Endothelial cell of umbilical vein (primary cell): ENCODE results near the gene PRKCB. TPM values are rescaled to one million over a fixed set of nuclear protein-coding genes. Genes with fewer than 3 reads are reported as not detected.

Source experiments
- BruUV-seq: library from RNA; stranded (reverse); fragments of 400-500 nt; replicated peaks from 2 replicates; lab custom pipeline; 2021; lab: Mats Ljungman, UMichigan
- CTCF ChIA-PET: fragments of 300-600, 350-600 bp; sonication (Branson Sonifier 250); formaldehyde crosslinking; loops from one replicate; lab custom pipeline; 2021; ENCODE audit warnings: antibody characterized with exemption, inconsistent platforms; lab: Charles Lee
- POLR2A ChIA-PET: fragments of 300-600, 350-600 bp; sonication (Branson Sonifier 250); formaldehyde crosslinking; loops from one replicate; lab custom pipeline; 2021; ENCODE audit warnings: antibody characterized with exemption, inconsistent platforms; lab: Charles Lee
- DNase-seq: peaks from one replicate; pipeline ENCODE4 v3.0.0-alpha.2; 2011; ENCODE audit warnings: low read depth, low spot score
- FAIRE-seq: peaks from 2 replicates; lab custom pipeline; 2011; peaks lifted over from hg19 to GRCh38; lab: Jason Lieb, UNC
- H2AFZ ChIP-seq: 2 replicates; pipeline ENCODE4 v1.6.0; 2012; ENCODE audit warnings: low read depth, low read length, control low read depth, inconsistent platforms
- H3K27ac ChIP-seq: 2 replicates; pipeline ENCODE4 v1.5.1; 2011; ENCODE audit warnings: low read depth, mild to moderate bottlenecking, control low read depth, low read length, moderate library complexity; ENCODE audit not compliant: insufficient read depth
- H3K27me3 ChIP-seq, 2 experiments: 2 replicates each; pipeline versions ENCODE4 v1.6.0 to v1.6.1; 2011; ENCODE audit warnings: low read length in 2 of 2, mixed read lengths in 1 of 2; ENCODE audit not compliant: control insufficient read depth in 2 of 2, insufficient read depth in 2 of 2
- H3K36me3 ChIP-seq, 2 experiments: 2 replicates in 1 of 2; 3 replicates in 1 of 2; pipeline ENCODE4 v1.5.1; 2011; ENCODE audit warnings: low read length in 2 of 2, mild to moderate bottlenecking in 1 of 2, moderate library complexity in 1 of 2; ENCODE audit not compliant: control insufficient read depth in 2 of 2, insufficient read depth in 2 of 2; ENCODE audit errors: extremely low read depth in 1 of 2
- H3K4me1 ChIP-seq: 3 replicates; pipeline ENCODE4 v1.5.1; 2011; ENCODE audit warnings: mild to moderate bottlenecking, low read length; ENCODE audit not compliant: control insufficient read depth, insufficient read depth; ENCODE audit errors: extremely low read depth
- H3K4me2 ChIP-seq: 2 replicates; pipeline ENCODE4 v1.6.1; 2011; ENCODE audit warnings: low read length, control low read depth, mixed read lengths; ENCODE audit not compliant: insufficient read depth
- H3K4me3 ChIP-seq, 3 experiments: fragments of 200-600 bp in 1 of 3; sonication (generic), shearing (Covaris generic) in 1 of 3; replicated peaks in 1 of 3; 2 replicates each; pipeline ENCODE4 v1.5.1; 2011 to 2016; ENCODE audit warnings: control low read depth in 3 of 3, low read length in 3 of 3, mild to moderate bottlenecking in 2 of 3, inconsistent platforms in 1 of 3, low read depth in 1 of 3, moderate library complexity in 1 of 3; ENCODE audit not compliant: insufficient read depth in 1 of 3
- H3K79me2 ChIP-seq: 2 replicates; pipeline ENCODE4 v1.6.0; 2012; ENCODE audit warnings: low read length, inconsistent platforms; ENCODE audit not compliant: control insufficient read depth, insufficient read depth
- H3K9ac ChIP-seq: replicated peaks from 2 replicates; pipeline ENCODE3; 2011; ENCODE audit warnings: low read length, control low read depth; ENCODE audit not compliant: insufficient read depth; ENCODE audit errors: extremely low read depth
- H3K9me1 ChIP-seq: replicated peaks from 3 replicates; pipeline ENCODE4 v1.6.0; 2011; ENCODE audit warnings: mild to moderate bottlenecking, low read length; ENCODE audit not compliant: control insufficient read depth, insufficient read depth; ENCODE audit errors: extremely low read depth
- H3K9me3 ChIP-seq: replicated peaks from 2 replicates; pipeline ENCODE4 v1.5.1; 2012; ENCODE audit warnings: low read length, inconsistent platforms; ENCODE audit not compliant: control insufficient read depth, insufficient read depth
- H4K20me1 ChIP-seq: replicated peaks from 2 replicates; pipeline ENCODE3; 2011; ENCODE audit warnings: mild to moderate bottlenecking, low read length; ENCODE audit not compliant: control insufficient read depth, insufficient read depth; ENCODE audit errors: extremely low read depth
- CTCF ChIP-seq, 2 donors: IDR thresholded peaks; 1 replicate in 1 of 2; 2 replicates in 1 of 2; pipeline ENCODE4 v1.5.1; 2011; ENCODE audit warnings: low read length in 2 of 2, mild to moderate bottlenecking in 2 of 2, moderate library complexity in 2 of 2, control low read depth in 1 of 2, inconsistent platforms in 1 of 2, low read depth in 1 of 2; ENCODE audit not compliant: insufficient read depth in 1 of 2; ENCODE audit errors: extremely low read depth in 1 of 2
- EZH2 ChIP-seq: IDR thresholded peaks from 2 replicates; pipeline ENCODE4 v1.6.1; 2012; ENCODE audit warnings: borderline replicate concordance, low read depth, mild to moderate bottlenecking, moderate library complexity, low read length, inconsistent platforms; ENCODE audit not compliant: severe bottlenecking
- FOS ChIP-seq: IDR thresholded peaks from 2 replicates; pipeline ENCODE4 v1.6.1; 2011; ENCODE audit warnings: mild to moderate bottlenecking, low read length, moderate library complexity, borderline replicate concordance; ENCODE audit not compliant: insufficient read depth
- GATA2 ChIP-seq: IDR thresholded peaks from 2 replicates; pipeline ENCODE4 v1.7.0; 2011; ENCODE audit warnings: low read depth, mild to moderate bottlenecking, moderate library complexity, mixed read lengths, low read length; ENCODE audit not compliant: insufficient read length, insufficient read depth
- JUN ChIP-seq: IDR thresholded peaks from 2 replicates; pipeline ENCODE4 v1.6.1; 2011; ENCODE audit warnings: borderline replicate concordance, low read depth; ENCODE audit not compliant: insufficient read length, insufficient read depth
- MAX ChIP-seq: IDR thresholded peaks from 2 replicates; pipeline ENCODE4 v1.6.1; 2011; ENCODE audit not compliant: insufficient read depth, insufficient read length
- MYC ChIP-seq: IDR thresholded peaks from one replicate; pipeline ENCODE4 v1.6.1; 2011; ENCODE audit warnings: mild to moderate bottlenecking, low read depth, low read length
- POLR2A ChIP-seq: IDR thresholded peaks from 2 replicates; pipeline ENCODE4 v1.6.1; 2012; ENCODE audit warnings: low read depth, mild to moderate bottlenecking, control low read depth, low read length
- POLR2AphosphoS5 ChIP-seq: IDR thresholded peaks from 2 replicates; pipeline ENCODE4 v1.6.1; 2012; ENCODE audit warnings: low read depth, mild to moderate bottlenecking, control low read depth, low read length, moderate library complexity; ENCODE audit not compliant: insufficient read depth
- dilution Hi-C: fragments of 300-500 bp; cut with MboI; formaldehyde crosslinking; loops from one replicate; pipeline ENCODE4 v1.15.0; 2019; ENCODE audit warnings: low sequenced_read_pairs; ENCODE audit not compliant: extremely low pct_ligation_motif_present
- intact Hi-C: fragments of 100-400 bp; cut with micrococcal nuclease; formaldehyde crosslinking; loops from one replicate; pipeline ENCODE4 v1.10.0; 2022
- polyA plus RNA-seq, 4 experiments: library from polyadenylated mRNA; depleted of rRNA in 3 of 4; stranded (reverse) in 3 of 4; unstranded in 1 of 4; fragments of >200 nt; gene quantifications; 2 replicates each; pipeline versions ENCODE4 v1.2.1 to v1.2.3, GENCODE V29; 2011 to 2012; ENCODE audit warnings: missing spikeins in 1 of 4
- total RNA-seq: library from RNA; stranded (reverse); gene quantifications from 2 replicates; pipeline ENCODE4 v1.2.3, GENCODE V29; 2021

The PRKCB gene
- total and polyA plus RNA-seq, 2 donors (not counting 3 experiments of a cell fraction or from before 2014, with no cell fraction given), result 0.01 TPM; not detected in 1

GRCh38 chr16:23909792-23910418, 74.1 kb downstream of the PRKCB start:
- H3K4me2 ChIP-seq, result no peak overlapping the region
- no peaks in the 10 kb centered on the region for H3K79me2 ChIP-seq
- H3K4me3 ChIP-seq, result no peak overlapping the region
- DNase-seq, result no peak
- H3K27ac ChIP-seq, result no peak overlapping the region
- no peaks in the 10 kb centered on the region for H4K20me1 ChIP-seq
- FAIRE-seq, result no peak
- no TSS peak for BruUV-seq
- no peaks in the 10 kb centered on the region for H3K9me3 ChIP-seq
- dilution Hi-C loops (no loop called here), intact Hi-C loops (no loop called here)
- CTCF ChIA-PET, result no interaction called here
- H3K4me1 ChIP-seq, result no peaks in the 10 kb centered on the region
- H3K36me3 ChIP-seq, result no peaks in the 10 kb centered on the region
- H3K9ac ChIP-seq, result no peak overlapping the region
- no peaks in the 10 kb centered on the region for H3K27me3 ChIP-seq
- POLR2A ChIA-PET, result no interaction called here
- H3K9me1 ChIP-seq, result no peaks in the 10 kb centered on the region
- TF ChIP-seq POLR2AphosphoS5 (no peak), POLR2A (no peak), CTCF (IDR thresholded peaks at IDR 0.05; ENCODE audit: extremely low read depth in 1 of 2, insufficient read depth in 1 of 2, low read depth in 1 of 2, low read length in 2 of 2) (no peak), MAX (no peak), JUN (no peak), MYC (no peak), FOS (no peak), GATA2 (no peak), EZH2 (no peak)
- no peak overlapping the region for H2AFZ ChIP-seq
